HepG2 (cell line): Measurements from ENCODE around the gene SNN. TPM values are rescaled to one million over a fixed set of nuclear protein-coding genes. Genes with fewer than 3 reads are reported as not detected.

Experiments
- CBX2 ChIP-seq, 2 experiments: fragments of 200-600 bp in 1 of 2; sonication (generic); formaldehyde crosslinking in 1 of 2; IDR thresholded peaks; 2 replicates each; pipeline versions ENCODE4 v1.7.0 to v1.8.1; 2018 to 2022; ENCODE audit warnings: low read depth in 2 of 2, low read length in 1 of 2, mild to moderate bottlenecking in 1 of 2, missing genetic modification reagents in 1 of 2
- NPAS2 ChIP-seq: sonication (generic); formaldehyde crosslinking; IDR thresholded peaks from 2 replicates; pipeline ENCODE4 v1.8.0; 2022; ENCODE audit warnings: mild to moderate bottlenecking, missing genetic modification reagents, borderline replicate concordance
- SOX5 ChIP-seq: IDR thresholded peaks from 2 replicates; pipeline ENCODE4 v1.6.1; 2016; ENCODE audit warnings: borderline replicate concordance
- ZBTB44 ChIP-seq: sonication (generic); formaldehyde crosslinking; IDR thresholded peaks from 2 replicates; pipeline ENCODE4 v1.4.0; 2020; ENCODE audit warnings: missing genetic modification reagents
- ZNF121 ChIP-seq: sonication (generic); formaldehyde crosslinking; IDR thresholded peaks from 2 replicates; pipeline ENCODE4 v1.5.0; 2020; ENCODE audit warnings: mild to moderate bottlenecking, missing genetic modification reagents
- ZXDC ChIP-seq: sonication (generic); formaldehyde crosslinking; IDR thresholded peaks from 2 replicates; pipeline ENCODE4 v1.5.0; 2020; ENCODE audit warnings: mild to moderate bottlenecking, missing genetic modification reagents
- polyA plus RNA-seq, 8 experiments: library from polyadenylated mRNA; depleted of rRNA in 3 of 8; stranded (reverse) in 7 of 8; unstranded in 1 of 8; fragments of >200 nt; fragmentation: Illumina TruSeq in 4 of 8; extraction: Trizol in 4 of 8; gene quantifications; 2 replicates each; pipeline versions ENCODE4 v1.2.1 to v1.2.3, GENCODE V29; 2011 to 2016; ENCODE audit warnings: low read depth in 4 of 8, missing spikeins in 1 of 8, mixed read lengths in 1 of 8; ENCODE audit not compliant: insufficient read depth in 1 of 8
- total RNA-seq, 5 experiments: library from RNA; depleted of rRNA; stranded (reverse); fragments of >200 nt; fragmentation: Illumina TruSeq; extraction: Trizol; gene quantifications; 2 replicates each; pipeline ENCODE4 v1.2.3, GENCODE V29; 2016; ENCODE audit warnings: low read depth in 1 of 5
- TF ChIP-seq, protein P1 (sequence below): sonication (generic); formaldehyde crosslinking; IDR thresholded peaks from 2 replicates; pipeline ENCODE4 v1.5.0; 2020; ENCODE audit warnings: missing genetic modification reagents, mild to moderate bottlenecking, borderline replicate concordance

SNN gene
- total and polyA plus RNA-seq, 2 of the 13 experiments (the other 11 are each of a cell fraction or from before 2014, with no cell fraction given) = 5.2 to 8.4 TPM

DNA sequence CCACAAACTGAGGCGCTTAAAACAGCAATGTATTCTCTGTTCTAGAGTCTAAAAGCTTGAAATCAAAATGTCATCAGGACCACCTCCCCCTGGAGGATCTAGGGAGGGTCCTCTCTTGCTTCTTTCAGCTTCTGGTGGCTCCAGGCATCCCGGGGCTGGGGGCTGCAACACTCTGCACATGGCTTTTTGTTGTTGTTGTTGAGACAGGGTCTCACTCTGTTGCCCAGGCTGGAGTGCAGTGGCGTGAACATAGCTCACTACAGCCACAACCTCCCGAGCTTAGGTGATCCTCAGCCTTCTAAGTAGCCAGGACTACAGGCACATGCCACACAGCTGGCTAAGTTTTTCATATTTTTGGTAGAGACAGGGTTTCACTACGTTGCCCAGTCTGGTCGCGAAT is 37.0 kb upstream of the SNN start (continued):
- TF ChIP-seq ZBTB44 (CRISPR knock-in tag) (no peak), SOX5 (CRISPR knock-in tag) (no peak), ZXDC (CRISPR knock-in tag) (0 out of 2 replicates have a peak, but pooled peaks have one; percentile 0), NPAS2 (CRISPR knock-in tag) (no peak), ZNF121 (CRISPR knock-in tag) (peak; percentile 92), CBX2 (IDR thresholded peaks at IDR 0.05; ENCODE audit: low read depth, low read length) (no peak), CBX2 (CRISPR knock-in tag; IDR thresholded peaks at IDR 0.05; ENCODE audit: low read depth) (no peak)
- TF ChIP-seq, protein P1, sequence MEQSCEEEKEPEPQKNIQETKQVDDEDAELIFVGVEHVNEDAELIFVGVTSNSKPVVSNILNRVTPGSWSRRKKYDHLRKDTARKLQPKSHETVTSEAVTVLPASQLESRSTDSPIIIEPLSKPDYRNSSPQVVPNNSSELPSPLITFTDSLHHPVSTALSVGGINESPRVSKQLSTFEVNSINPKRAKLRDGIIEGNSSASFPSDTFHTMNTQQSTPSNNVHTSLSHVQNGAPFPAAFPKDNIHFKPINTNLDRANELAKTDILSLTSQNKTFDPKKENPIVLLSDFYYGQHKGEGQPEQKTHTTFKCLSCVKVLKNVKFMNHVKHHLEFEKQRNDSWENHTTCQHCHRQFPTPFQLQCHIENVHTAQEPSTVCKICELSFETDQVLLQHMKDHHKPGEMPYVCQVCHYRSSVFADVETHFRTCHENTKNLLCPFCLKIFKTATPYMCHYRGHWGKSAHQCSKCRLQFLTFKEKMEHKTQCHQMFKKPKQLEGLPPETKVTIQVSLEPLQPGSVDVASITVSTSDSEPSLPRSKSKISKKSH (CRISPR knock-in tag) = 0 out of 2 replicates have a peak, but pooled peaks have one; percentile 41
